Cardiac septum (tissue), 1 donor: ENCODE measurements around the gene RPS6KA5. TPM values are rescaled to one million over a fixed set of nuclear protein-coding genes. Genes with fewer than 3 reads are reported as not detected.

Source experiments
- DNase-seq: peaks from one replicate; pipeline ENCODE4 v3.0.0-alpha.2; 2020; ENCODE audit warnings: low spot score
- intact Hi-C: fragments of 100-400 bp; cut with DNase I; formaldehyde crosslinking; loops from one replicate; pipeline ENCODE4 v1.14.0; 2022
- total RNA-seq: library from RNA; stranded (reverse); fragmentation: NEBNext Ultra II Directional; extraction: Animal tissue kit (Norgen Biotek cat#: 25700); gene quantifications from one replicate; pipeline ENCODE4 v1.2.1, GENCODE V29; 2021
- donor health status: DM: no; HTN: no; CAD: no.

RPS6KA5 gene
- total RNA-seq, 1 donor from 2014 or later: 3.8 TPM

DNA sequence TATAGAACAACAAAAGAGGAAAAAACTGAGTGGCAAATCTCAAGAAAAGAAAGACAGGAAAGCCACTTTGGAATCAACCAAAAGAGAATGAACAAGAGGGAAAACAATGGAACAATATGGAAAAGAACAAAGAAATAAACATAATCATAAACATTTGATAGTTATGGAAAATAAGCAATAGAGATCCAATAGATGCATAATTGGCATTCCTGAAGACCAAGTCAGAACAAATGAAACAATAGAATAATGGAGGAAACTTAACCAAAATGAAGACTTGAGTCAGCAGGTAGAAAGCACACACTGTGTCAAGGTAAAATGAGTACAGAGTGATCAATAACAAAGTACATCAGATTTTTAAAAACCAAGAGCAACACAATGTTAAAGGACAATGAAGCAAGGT lies 10.1 kb upstream of the RPS6KA5 start:
- intact Hi-C loops: no loop called here
- no peak for DNase-seq

DNA sequence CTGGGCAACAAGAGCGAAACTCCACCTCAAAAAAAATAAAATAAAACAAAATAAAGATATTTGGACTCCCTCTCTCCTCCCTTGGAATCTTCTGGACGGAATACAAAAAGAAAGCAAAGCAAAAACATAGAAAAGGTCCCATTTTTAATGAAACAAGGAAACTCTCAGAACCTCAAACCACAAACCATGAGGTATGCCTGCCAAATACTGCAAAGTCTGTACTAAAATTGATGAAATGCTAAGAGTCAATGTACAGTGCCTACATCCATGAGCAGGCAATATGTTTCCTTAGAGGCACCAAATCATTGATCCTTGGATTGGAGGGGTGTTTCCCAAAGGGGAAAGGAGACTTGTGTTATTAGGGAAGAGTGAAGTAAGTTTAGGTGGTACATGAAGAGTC lies 8.2 kb upstream of the RPS6KA5 start:
- intact Hi-C loops: no loop called here
- DNase-seq: no peak

DNA sequence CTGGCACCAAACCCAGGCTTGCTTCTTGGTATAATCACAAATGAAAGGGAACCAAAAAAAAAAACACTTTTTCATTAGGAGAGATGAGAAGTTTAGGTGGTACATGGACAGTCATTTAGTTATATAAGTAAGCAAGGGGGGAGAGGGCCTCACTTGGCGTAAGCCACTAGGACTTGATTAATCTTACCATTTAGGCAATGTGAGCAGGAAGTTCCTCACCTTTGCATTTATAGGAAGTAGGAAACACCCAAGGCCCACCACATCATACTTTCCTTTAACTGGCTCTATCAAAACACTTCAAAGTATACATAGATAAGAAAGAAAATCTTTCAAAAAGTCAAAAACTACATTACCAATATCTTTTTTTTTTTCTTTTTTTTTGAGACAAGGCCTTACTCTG lies 6.7 kb upstream of the RPS6KA5 start:
- intact Hi-C loops: no loop called here
- DNase-seq: no peak

DNA sequence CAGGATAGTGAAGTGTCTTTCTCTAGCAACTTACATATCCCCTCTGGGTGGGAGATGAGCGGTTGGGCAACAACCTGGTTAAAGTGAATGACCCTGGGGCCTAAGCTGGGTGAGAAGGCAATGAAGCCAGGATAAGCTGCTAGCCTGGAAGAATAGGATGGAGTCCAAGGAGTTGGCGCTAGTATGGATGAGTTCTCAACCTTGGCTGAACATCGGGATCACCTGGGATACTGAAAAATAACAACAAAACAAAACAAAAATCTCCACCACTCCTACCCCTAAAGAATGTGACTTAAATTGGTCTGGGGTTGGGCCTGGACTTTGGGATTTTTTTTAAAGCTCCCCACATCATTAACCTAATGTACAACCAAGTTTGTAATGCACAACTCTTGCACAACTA lies 4.8 kb upstream of the RPS6KA5 start:
- no peak for DNase-seq
- intact Hi-C loops: no loop called here

DNA sequence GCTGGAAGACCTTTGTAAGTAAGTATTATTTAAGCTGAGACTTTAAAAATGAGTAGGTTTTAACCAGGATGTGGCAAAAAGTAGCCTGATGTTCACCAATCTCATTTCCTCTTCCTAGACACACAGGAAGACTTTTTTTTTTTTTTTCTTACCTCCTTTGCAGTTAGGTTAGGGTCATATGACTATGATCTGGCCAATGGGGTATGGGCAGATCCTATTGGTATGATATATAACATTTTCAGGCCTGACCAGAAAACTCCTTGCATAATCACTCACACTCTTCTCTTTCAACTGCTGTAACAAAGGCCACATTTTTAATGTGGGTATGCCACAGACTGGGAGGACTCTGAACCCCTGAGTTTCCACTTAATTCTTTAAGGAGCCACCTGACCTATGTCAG lies 2.7 kb upstream of the RPS6KA5 start:
- intact Hi-C loops: loop anchor here (5.0 kb wide), 1 partner anchor 731 kb away; the partner anchor contains the start of gene NRDE2

DNA sequence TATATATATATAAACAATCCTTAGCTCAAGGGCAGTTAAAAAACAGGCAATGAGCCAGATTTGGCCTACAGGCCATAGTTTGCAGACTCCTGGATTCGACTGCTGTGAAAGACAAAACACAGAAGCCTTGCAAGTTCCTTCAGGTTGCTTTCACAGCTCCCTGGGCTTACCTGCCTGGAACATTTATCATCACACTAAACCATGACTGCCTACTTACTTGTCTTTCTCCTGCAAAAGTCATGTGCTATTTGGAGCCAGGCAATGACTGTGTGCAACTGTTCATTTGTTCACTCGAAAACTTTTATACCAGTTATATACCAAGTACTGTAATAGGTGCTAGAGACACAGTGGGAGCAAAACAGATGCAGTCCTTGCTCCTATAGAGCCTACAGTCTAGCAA lies 2.2 kb upstream of the RPS6KA5 start:
- no peak for DNase-seq
- intact Hi-C loops: loop anchor here (5.0 kb wide), 1 partner anchor 730 kb away; the partner anchor contains the start of gene NRDE2

More for the DNA sequence above, 2.7 kb upstream of the RPS6KA5 start:
- no peak for DNase-seq

DNA sequence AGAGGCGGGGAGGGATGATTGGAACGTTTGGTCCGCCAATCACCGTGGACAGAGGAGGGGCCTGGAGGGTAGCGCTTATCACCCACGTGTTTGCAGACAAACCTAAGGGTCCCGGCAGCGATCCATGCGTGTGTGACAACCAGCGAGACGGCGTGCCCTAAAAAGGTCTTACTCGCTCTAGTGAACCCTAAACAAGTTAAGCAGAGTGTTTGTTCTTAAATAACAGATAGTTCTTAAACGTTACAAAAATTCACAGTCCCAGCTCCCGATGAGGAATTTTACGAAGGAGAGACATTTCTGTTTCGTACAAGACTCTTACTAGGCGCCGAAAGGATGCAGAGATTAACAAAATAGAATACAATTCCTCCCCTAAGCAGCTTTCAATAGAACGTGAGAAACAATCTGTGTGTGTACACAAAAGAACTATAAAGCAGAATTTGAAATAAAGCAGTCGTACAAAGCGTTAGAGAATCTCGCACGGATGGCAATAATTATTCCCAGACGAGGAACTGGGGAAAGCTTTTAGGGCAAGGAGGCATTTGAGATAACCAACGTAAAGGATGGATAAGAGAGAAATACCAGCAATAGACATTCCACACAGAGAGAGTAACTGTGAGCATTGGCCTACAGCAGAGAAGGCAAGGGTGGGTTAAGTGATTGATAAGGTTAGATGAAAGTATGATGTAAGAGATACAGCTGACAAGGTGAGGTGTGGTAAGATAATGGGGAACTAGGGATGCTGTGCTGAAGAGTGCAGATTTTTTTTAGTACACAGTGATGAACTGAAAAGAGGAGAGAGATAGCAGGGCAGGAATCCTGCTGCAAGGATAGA lies 831 bp upstream of the RPS6KA5 start:
- intact Hi-C loops: loop anchor here (2.0 to 5.0 kb wide), 2 partner anchors 110 to 729 kb away; partner anchors contain the start of gene NRDE2
- no peak for DNase-seq

DNA sequence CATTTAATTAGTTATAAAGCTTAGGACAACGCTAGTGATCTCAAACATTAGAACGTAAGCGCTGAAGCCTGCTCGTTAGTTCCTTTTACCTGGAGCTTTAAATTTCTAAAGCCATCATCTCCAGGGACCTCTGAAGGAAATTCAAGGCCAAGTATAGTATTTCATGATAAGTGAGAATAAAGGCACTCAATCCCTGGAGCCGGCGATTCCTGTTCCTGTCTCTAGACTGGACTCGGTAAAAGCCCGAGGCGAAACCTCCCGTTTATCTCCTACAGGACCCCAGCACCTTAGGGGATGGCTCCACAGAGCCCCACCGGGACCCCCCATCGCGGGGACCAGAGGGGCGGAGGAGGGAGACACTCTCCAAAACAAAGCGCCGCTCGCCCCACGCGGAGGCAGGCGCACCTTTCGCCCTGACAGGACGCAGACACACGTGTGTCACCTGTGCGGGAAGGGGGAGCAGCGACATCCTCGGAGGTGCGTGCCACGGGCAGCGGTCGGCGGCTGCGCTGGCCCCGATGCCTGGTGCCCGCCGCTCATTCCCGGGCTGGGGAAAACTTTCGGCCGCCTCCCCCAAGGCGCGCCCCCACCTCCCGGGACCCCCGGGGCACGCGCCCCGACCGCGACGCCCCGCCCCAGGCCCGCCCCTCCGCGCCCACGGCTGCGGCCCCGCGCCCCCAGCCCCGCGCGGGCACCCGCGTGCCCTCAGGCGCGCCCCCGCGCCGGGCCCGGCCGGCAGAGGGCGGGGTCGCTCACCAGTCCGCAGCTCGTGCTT lies 678 bp downstream of the RPS6KA5 start:
- DNase-seq: no peak
- intact Hi-C loops: loop anchor here (1.0 to 5.0 kb wide), 3 partner anchors 56 to 727 kb away; partner anchors contain the start of gene NRDE2

DNA sequence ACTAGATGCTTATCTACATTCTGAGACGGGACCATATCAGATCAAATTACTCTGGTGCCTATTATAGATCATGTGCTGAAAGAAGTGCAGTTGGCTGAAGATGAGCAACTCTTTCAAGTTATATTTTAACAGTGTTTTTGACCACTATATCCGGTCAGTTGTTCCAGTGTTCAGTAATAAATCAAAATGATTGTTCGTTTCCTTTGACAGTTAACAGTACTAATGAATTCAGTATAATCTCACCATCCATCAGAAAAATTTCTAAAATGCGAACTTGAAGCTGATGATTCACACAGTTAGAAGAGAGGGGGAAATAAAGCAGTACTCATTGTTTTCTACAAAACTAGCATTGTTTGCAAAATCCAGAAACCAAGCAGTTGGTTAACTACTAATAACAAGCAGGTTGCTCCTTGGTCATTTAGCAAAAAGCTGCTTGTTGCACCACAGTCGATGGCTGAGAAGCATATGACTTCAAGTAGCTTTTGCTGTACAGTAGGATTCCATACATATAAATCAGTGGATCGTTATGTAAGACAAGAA lies 2.3 kb downstream of the RPS6KA5 start:
- intact Hi-C loops: no loop called here

DNA sequence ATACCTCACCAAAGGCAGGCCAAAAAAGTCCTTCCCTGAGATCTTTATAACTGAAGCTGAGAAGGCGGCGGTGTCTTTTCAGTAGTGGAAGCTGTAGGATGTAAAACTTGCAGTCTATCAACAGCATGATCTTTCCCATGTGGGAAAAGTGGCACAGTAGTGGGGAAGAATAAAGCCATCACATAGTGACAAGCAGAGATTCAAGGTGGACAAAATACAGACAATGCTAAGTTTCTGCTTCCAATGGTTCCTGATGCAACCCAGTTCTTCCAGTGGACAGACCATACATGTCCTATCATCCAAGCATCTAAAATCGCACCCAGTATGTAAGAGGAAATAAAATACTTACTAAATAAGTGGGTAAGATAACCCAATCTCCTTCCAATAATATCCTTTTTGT lies 4.1 kb downstream of the RPS6KA5 start:
- intact Hi-C loops: no loop called here
- DNase-seq: no peak

More for the DNA sequence above, 2.3 kb downstream of the RPS6KA5 start:
- no peak for DNase-seq

DNA sequence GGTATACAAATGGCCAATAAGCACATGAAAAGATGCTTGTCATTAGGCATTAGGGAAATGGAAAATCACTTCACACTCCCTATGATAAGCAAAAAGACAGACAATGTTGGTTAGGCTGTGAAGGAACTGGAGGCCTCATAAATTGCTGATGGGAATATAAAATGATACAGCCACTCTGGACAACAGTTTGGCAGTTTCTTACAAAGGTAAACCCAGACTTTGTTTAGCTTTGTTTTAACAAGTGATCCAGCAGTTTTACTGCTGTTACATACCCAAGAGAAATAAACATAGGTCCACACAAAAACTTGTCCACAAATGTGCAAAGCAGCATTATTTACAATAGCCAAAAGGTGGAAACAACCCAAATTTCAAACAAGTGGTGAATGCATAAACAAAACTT lies 5.4 kb downstream of the RPS6KA5 start:
- intact Hi-C loops: no loop called here
- DNase-seq: no peak

DNA sequence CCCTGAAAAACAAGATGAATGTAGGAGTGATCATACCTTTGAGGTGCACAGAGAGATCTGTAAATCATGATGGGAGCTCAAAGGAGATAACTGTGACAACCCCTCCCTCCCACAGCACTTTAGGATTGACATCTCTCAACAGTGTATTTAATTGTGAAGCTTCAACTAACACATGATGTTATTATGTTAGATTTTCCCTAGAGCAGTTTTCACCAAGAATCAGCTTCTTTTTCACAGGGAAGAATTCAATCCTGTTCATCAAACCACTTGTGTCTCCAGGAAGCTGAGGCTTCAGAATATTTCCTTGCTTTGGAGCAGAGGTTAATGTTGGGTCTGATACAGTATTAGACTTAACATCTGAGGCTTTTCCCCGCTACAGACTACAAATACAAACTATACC lies 11.8 kb downstream of the RPS6KA5 start:
- intact Hi-C loops: no loop called here
- DNase-seq: no peak

DNA sequence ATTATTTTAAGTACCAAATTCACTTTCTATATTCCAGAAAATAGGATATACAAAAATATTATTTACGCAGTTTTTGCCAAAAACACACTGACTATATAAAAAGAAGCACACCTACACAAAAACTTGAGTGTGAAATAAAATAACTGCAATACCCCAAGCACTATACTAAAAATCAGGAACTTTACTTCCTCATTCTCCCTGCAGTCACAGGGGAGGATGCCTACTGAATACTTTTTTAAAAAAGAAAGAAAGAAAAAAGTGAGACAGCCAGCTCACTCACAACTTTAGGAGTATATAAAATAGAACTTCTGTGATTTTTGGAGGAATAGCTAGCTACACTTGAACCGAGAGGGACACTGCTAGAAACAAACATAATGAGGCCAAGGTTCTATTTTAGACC lies 12.2 kb downstream of the RPS6KA5 start:
- DNase-seq: no peak

DNA sequence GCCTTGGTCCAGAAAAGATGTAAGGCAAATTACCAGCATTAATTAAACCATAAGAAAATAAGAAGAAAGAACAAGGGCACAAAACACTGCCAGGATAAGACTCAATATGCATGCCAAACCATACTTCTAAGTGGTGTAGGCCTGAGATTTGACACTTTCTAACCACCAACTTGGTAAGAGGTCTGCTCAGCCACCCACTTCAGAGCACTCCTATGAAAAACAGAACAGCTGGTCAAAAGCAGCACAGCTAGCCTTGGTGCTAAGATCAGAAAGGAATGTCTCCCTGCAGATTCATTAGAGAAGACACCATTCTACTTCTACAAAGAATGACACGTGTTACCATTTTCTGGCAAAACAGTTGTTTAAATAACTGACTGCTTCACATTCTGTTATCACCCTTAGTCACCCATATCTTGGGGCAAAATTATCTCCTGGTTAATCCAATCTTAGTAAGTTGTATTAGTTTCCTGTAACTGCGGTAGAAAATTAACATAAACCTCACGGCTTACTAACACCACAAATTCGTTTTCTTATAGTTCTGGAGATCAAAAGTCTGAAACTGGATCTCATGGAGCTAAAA lies 13.2 kb downstream of the RPS6KA5 start:
- intact Hi-C loops: no loop called here
- DNase-seq: no peak

More for the DNA sequence above, 12.2 kb downstream of the RPS6KA5 start:
- intact Hi-C loops: no loop called here

DNA sequence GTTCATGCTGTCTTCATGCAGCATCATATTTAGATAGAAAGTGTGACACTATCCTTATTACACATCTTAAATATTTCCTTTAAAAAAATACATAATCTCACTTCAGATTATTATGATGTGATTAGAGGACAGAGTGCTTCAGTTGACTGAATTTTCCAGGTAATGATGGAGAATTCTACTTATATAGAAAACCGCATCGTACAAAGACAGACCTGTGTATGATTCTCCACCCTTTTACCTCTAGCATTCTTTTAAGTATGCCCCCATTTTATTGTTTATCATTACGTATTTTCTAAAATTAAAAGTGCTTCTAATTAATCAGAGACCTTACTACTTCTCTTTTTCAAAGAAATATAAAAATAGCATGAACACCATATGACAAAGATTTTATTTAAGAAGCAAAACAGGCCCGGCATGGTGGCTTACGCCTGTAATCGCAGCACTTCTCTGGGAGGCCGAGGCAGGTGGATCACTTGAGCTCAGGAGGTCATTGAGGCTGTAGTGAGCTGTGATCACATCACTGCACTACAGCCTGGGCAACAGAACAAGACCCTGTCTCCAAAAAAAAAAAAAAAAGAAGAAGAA lies 13.9 kb downstream of the RPS6KA5 start:
- no peak for DNase-seq
- intact Hi-C loops: no loop called here

DNA sequence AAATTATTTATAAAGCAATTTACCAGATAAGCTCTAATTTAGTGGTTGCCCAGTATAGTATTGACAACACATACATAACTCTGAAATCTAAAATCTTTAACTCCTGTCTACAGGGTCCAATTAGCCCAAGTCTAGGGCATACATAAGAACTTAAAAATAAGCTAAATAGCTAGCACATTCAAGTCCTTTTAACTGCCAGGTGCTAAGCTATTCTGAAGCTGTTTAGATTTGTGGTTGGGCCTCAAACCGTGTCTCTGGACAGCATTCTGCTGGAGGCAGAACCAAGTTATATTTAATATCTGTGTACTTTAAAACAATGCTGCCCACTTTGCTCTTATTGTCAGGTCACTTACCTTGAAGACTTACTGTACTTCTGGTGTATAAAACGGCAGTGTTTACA lies 19.0 kb downstream of the RPS6KA5 start:
- no peak for DNase-seq
- intact Hi-C loops: no loop called here

DNA sequence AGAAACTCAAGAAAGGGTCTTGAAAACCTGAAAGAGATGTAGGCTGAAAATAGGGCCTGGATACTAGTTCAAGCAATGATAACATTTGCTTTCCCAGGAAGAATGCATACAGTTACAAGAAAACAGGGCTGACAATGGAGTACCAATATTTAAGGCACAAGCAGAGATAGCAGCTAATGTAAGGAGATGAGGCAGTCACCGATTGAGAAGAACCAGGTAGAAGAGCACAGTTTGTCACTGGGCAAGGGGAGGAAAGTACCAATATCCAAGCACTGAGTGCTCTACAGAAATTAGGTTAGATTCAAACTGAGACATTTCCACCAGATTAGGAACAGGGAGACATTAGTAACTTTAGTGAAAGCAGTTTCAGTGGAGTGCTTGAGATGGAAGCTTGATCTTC lies 19.9 kb downstream of the RPS6KA5 start:
- DNase-seq: no peak
- intact Hi-C loops: no loop called here

DNA sequence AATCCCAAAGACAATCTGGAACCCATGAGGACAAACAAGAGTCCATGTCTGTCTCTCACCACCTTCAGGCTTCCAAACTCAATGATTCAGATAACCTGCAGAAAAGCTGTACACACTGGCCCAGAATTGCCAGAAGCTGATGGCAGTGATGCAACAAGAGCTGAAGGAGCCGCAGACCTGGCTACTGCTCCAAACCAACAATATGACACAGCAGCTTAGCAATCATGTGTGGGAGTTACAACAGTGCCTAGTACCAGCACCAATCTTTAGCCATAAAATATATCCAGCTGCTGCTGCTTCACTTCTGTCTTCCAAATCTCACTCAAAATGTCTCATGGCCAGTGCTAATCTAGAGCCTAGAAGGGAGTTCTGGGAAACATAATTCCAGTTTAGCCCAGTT lies 22.0 kb downstream of the RPS6KA5 start:
- intact Hi-C loops: no loop called here
- no peak for DNase-seq

DNA sequence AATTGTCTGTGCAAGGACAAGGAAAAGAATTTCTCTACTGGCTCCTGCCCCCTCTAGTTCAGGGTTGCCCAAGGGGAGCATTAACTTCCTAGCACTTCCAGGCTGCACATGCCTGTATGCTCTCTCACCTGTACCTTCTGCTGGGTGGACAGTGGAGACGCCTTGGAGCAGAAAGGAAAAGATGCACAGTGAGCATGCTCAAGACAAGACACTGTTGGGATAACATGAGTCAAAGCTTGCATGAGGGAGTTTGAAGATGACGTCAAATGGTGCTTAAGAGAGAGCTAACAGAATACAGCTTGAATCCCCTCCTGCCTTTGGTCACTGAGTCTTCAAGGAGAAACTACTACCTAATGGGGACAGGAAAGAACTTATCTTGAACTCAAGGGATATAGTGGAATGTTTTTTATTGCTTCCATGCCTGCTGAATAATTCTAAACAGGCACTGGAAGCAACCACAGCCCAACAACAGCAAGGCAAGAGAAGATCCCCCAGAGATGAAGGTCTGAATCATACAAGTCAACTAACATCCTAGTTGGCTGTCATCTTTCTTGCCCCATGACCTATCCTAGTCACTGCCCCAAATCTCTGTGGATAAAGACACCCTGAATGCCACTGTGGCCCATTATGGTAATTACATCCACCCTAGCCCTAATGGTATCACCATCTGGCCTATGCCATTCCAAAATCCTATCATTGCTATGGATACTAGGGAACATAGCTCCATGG lies 23.5 kb downstream of the RPS6KA5 start:
- intact Hi-C loops: no loop called here
- DNase-seq: no peak
